NCI-H748 treated with DMSO at 0.1 percent for 48 hours (cell line): ENCODE results near the gene USHBP1.
A peak's percentile ranks its signal among the peaks of the same experiment; 100 is the strongest.

ENCODE experiments used
- DNase-seq: peaks from one replicate; lab custom pipeline; 2025; lab: John Stamatoyannopoulos, UW

Gene USHBP1

DNA sequence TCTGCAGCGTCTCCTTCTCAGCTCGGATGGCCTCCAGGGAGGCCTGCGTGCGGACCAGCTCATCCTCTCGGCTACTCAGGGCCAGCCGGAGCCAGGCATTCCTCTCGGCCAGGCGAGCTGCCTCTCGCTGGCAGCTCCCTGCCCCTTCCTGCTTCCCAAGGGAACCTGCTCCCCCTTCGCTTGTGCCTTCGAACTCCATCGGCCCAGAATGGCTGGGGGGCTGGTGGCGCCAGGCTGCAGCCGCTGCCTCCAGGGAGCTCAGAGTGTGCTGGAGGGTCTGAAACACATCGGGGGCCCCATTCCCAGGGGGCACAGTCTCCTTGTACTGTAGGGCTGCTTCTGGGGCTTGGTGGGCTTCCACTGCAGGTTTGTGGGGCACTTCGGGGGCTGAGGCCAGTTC is 2.0 kb downstream of the USHBP1 start:
- DNase-seq, result no peak

DNA sequence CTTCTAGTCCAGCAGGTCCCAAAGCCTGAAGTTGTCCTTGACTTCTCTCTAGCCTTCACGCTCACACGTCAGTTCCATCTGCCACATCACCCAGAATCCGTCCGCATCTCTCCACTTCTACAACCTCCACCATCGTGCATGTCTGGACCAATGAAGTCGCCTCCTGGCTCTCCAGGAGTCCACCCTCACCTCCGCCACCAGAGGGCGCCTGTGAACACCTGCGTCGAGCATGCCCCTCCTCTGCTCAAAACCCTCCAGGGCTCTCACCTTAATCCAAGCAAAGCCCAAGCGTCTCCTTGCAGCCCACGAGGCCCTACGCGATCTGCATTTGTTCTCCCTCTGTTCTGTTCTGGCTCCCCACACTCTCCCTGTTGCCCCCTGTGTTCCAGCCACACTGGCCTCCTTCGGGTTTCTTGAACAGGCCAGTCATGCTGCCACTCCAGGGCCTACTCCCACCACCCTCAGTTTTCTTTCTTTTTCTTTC is 3.7 kb downstream of the USHBP1 start:
- peak; percentile 70 for DNase-seq

GRCh38 chr19:17259934-17260333 is 4.6 kb downstream of the USHBP1 start:
- DNase-seq, result no peak

GRCh38 chr19:17259118-17259780 is 5.3 kb downstream of the USHBP1 start:
- DNase-seq, result no peak

DNA sequence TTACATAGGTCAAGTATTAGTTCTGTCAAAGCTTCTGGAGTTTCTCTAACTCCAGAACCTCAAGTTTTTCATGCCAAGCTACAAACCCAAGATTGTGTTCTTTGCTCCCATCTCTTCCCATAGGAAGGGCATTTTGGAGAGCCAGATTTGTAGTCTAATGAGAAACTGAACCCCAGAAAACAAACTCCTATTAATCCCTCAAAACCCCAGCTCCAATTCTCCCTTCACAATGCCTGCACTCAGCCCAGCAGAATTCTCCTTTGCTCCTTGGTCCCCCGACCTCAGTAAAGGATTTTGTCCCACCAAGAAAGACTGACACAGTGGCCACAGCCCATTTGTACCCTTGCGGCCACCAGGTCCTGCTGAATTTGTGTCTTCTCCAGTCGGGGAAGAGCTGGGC is 8.4 kb downstream of the USHBP1 start:
- no peak for DNase-seq

GRCh38 chr19:17255150-17255621 is 9.4 kb downstream of the USHBP1 start:
- no peak for DNase-seq

- DNase-seq, result no peak
Observed at GRCh38 chr19:17254636-17255035, 9.9 kb downstream of the USHBP1 start.

DNA sequence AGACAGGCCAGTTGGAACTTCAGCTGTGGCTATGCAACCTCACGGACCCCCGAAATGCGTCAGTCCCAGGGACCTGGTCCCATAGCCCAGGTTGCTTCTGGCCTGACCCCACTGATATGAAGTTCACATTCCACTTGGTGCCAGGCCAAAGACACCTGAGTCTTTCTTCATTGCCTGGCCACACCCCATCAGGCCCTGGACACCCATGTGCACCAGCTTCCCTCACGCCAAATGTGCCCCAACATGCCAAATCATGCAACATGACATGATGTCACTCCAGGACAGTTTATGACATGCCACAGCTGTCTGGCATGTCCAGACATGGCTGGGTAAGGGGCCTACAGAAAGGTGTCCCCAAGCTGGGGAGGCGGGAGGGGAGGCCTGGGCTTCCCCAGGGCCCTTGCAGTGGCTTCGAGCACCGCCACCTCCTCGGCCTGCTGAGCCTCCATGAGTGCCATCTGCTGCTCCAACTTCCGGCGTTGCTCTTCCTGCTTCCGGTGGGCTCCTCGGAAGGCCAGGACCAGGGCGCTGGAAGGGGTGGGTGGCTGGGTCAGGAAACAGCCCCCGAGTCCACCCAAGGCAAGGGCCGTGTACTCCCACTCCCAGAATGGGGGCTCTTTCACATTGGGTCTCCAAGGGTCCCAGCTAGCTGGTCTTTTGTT is 14.5 kb downstream of the USHBP1 start:
- DNase-seq, result no peak

DNA sequence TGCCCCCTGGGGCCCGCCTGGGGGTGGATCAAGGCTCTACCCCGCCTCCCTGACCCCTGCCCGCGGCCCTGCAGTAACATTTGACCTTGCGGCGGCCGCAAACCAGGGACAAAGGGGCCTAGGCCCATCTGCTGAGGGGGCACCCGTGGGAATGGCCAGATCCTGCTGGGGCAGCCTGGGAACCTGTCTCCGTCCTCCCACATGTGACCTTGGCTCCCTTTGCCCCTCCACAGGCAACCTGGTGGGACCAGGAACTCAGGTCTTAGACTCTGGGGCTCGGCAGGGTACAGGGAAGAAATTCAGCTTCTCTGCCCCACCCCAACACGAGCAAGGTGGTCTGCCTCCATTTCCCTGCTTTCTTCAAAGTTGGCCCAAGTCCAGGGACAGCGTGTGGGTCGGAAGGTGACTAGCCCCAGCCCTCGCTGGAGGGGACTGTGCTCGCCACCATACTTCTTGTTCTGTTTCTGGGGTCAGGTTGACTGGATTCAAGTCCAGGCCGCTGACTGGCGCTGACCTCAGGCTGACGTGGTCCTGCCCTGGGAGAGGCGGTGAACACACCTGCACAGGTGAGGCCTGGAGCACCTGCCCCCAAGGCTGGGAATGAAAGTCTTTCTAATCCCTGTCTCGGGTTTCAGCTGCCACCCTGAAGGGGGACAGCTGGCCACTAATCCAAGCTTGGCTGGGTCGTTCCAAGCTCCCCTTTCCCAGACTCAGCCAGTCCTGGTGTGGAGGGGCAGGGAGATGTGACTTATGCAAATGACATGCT is 16.4 kb downstream of the USHBP1 start:
- no peak for DNase-seq

- DNase-seq, result peak; percentile 1
Observed at GRCh38 chr19:17246681-17247425, 17.7 kb downstream of the USHBP1 start.

DNA sequence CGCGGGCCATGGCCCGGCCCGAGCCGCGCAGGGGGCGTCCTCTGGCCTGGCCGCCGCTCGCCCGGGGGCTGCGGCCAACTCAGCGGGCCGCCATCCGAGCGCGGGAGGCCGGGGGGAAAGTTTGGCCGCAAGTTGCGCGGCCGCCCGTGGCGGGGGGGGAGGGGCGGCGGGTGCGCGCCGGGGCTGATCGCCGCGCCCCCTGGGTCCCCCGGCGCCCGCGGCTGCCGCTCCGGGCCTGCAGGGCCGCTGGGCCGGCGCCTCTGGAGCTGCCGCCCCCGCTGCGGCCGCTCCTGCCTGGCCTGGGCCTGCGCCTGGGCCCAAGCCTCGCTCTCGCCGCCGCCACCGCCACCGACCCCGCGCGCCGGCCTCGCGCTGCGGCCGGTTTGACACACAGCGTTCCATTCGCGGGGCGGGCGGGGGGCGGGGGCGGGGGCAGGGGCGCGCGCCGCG is 19.0 kb downstream of the USHBP1 start, which contains the start of gene NR2F6:
Gene NR2F6, minus strand, starts transcription at position 385 of the 450 bp plus-strand sequence. CDS start 699 bp downstream, outside the sequence.
- DNase-seq, result no peak

- no peak for DNase-seq
Observed at GRCh38 chr19:17244618-17245534, 19.7 kb downstream of the USHBP1 start.

DNA sequence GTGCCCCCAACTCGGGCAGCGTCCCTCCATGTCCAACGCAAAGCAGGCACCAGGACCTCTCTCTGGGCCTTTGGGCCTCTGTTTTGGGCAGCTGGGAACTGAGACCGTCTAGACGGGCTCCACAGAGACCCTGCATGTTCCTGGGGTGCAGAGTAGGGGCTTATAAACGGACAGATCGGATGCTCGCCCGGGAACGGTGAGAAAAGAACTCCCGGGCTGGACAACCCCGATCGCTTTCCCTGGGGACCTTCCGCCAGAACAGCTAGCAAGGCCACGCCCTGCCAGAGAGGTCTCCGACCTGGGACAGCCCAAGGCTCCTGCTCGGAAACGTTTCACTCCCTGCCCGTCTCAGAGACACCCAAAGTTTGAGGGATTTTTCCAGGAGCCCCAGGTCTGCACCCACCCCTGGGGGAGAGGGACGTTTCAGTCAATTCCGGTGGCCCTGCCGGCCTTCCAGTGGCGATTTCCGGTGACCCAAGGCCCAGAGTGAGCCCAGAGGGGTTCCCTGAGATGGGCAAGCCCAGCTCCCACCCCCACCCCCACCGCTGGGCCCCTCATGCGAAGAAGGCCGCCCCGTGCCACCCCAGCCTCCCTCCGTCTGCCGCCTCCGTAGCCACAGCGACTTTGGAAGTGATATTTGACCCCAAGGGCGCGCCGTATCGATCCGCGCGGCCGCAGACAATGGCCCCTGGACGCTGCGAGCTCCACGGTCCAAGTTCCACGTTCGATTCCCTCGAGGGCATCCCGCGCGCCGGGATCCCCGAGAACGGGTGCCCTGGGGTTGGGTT is 20.5 kb downstream of the USHBP1 start:
- DNase-seq, result no peak

GRCh38 chr19:17243211-17243829 is 21.2 kb downstream of the USHBP1 start:
- no peak for DNase-seq

DNA sequence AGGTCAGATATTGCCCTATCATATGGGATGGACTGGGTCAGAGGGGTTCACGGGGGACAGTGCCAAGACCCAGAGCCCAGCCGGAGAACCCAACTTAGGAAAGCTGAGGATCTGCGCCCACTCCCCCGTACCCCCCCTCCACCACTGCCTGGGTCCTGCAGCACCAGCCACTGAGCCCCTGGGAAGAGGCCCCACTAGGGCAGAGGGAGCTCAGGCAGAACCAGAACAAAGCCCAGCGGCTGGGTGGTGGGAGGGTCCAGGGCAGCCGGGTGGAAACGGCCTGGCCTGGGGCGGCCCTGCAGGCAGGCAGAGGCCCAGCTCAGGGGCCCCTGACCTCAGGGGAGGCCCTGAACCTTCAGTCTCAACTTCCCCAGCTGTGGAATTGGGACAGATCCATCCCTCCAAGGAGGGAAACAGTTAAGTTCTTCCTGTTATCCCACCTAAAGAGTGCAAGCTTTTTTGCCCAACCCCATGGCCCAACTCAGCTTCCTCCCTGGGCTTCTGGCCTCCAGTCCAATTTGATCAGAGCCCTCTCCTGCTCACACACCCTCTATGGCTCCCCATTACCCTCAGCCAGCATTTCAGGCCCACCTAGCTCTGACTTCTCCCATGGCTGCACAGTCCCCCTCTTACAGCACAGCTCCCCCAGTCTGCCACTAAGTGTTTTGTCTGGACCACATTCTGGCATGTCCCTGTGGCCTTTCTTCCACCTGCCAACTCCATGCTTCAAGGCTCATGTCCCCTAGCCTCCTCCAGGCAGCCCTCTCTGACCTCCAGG is 21.9 kb downstream of the USHBP1 start:
- no peak for DNase-seq

DNA sequence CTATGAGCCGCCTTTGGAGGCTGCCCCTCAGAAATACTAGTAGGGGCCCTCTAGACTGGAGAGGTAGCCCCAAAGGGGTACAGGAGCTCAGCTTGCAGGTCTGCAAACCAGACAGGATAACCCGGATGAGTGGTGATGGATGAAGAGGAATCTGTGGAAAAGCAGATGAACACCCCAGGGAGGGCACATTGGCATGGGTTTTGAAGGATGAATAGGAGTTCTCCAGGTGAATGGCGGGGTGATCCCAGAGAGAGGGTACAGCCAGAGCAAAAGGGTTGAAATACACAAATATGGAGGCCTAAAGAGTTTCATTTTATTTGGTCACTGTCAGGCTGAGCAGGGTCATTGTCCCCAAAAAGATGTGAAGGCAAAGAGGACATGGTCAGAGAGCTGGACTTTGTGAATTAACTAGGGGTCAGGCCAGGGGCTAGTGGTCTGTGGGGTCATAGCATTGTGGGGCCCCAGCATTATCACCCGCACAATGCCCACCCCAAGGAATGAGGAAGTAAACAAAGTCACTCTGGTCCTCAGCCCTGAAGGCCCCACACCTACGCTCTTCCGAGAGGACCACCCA is 23.6 kb downstream of the USHBP1 start:
- DNase-seq, result no peak

GRCh38 chr19:17240062-17240752 is 24.3 kb downstream of the USHBP1 start:
- no peak for DNase-seq
